ENCODE data around the gene PCSK2. TPM values are rescaled to one million over a fixed set of nuclear protein-coding genes. Genes with fewer than 3 reads are reported as not detected.

Gene PCSK2
- total RNA-seq, 4 donors from 2014 or later = 0.63 TPM; not detected in 3

DNA sequence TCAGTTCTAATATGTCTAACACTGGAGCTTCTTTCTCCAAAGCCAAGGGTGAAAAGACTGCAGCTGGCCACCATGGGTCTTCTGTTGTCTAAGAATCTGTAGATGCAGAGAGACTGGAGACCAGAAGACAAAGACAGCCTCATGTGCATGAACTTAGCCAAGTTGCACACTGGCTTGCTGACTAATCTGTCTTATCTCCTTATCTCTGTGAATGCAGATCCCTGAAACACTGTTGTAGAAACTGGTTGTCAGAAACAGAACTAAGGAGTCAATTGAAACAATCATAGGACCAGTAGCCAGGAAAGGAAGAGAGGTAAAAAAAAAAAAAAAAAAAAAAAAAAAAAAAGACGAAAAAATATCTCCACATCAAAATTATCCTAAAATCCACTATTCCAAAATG, 194.7 kb downstream of the PCSK2 start:
- TF ChIP-seq, protein P1, sequence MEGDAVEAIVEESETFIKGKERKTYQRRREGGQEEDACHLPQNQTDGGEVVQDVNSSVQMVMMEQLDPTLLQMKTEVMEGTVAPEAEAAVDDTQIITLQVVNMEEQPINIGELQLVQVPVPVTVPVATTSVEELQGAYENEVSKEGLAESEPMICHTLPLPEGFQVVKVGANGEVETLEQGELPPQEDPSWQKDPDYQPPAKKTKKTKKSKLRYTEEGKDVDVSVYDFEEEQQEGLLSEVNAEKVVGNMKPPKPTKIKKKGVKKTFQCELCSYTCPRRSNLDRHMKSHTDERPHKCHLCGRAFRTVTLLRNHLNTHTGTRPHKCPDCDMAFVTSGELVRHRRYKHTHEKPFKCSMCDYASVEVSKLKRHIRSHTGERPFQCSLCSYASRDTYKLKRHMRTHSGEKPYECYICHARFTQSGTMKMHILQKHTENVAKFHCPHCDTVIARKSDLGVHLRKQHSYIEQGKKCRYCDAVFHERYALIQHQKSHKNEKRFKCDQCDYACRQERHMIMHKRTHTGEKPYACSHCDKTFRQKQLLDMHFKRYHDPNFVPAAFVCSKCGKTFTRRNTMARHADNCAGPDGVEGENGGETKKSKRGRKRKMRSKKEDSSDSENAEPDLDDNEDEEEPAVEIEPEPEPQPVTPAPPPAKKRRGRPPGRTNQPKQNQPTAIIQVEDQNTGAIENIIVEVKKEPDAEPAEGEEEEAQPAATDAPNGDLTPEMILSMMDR (IDR thresholded peaks at IDR 0.05) = no peak
- no peak for ATAC-seq (ENCODE audit: low FRiP score)
- DNase-seq (ENCODE audit: low spot score) = no peak

DNA sequence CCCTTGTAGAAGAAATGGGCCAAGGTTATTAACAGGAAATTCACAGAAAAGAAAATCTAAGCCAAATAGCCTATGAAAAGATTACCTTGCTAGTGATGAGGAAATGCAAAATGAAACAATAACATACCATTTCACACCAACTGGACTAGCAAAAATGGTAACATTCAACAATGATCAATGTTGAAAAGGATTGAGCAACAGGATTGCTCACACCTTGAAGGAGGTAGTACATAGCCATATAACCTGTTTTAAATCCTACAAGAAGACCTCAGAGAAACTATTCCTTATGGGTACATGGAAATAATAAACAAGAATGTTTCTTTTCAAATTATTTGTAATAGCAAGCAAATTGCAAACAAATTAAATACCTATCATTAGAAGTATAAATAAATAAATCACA, 196.9 kb downstream of the PCSK2 start:
- DNase-seq (ENCODE audit: low spot score) = no peak
- ATAC-seq (ENCODE audit: low FRiP score) = no peak
- TF ChIP-seq, protein P1 (IDR thresholded peaks at IDR 0.05) = no peak

DNA sequence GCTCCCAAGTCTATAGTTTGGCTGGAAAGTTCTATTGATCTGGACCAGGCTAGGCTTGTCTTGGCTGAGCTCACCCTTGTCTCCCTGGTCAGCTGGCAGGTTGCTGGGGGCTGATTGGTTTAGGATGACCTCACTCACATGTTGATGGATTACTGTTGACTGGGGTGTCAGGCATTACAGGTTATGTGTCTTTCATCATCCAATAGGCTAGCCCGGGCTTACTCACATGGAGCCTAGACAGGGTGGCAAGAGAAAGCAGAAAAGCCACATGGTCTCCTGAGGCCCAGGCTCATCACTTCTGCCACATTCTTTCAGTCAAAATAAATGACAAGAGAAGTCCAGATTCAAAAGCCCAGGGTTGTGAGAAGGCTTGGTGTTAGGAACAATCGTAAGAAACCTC, 200.8 kb downstream of the PCSK2 start:
- ATAC-seq (ENCODE audit: low FRiP score) (no peak), DNase-seq (ENCODE audit: low spot score) (no peak)
- TF ChIP-seq, protein P1 (IDR thresholded peaks at IDR 0.05) = no peak

DNA sequence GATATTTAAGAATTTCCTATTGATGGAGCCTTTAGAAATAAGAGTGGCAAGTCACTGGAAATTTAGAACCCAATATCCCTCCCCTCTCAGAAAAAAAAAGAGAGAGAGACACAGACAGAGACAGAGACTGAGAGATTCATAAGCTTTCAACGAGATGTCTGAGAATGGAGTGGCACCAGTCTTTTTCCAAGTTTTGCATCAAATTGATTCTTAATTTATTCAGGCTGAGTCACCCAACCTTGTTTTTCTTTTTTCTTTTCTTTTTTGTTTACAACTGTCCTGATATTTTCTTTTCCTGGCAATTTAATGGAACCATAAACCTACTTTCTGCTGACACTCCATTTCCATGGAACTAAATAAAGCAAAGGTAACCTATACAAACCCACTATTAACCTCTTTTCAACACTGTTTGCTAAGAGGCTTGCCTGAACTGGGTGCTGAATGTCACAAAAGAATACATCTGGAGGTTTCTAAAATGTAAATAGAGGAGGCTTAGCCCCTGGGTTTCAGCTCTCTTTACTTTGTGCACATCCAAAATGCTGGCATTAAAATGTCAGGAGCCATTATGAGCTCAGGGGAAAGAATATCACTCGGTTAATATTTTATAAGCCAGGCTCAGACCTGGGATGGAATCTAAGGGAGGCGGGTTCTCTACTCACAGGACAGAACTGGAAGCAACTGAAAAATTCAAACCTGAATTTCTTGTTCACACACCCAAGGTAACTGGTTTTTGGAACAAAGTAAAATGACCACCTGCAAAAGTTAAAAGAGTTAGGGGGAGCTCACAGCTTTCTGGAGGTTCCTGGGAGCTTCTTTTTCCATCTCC, 203.5 kb downstream of the PCSK2 start:
- DNase-seq (ENCODE audit: low spot score) = no peak
- no peak for ATAC-seq (ENCODE audit: low FRiP score)
- TF ChIP-seq, protein P1 (IDR thresholded peaks at IDR 0.05) = no peak

DNA sequence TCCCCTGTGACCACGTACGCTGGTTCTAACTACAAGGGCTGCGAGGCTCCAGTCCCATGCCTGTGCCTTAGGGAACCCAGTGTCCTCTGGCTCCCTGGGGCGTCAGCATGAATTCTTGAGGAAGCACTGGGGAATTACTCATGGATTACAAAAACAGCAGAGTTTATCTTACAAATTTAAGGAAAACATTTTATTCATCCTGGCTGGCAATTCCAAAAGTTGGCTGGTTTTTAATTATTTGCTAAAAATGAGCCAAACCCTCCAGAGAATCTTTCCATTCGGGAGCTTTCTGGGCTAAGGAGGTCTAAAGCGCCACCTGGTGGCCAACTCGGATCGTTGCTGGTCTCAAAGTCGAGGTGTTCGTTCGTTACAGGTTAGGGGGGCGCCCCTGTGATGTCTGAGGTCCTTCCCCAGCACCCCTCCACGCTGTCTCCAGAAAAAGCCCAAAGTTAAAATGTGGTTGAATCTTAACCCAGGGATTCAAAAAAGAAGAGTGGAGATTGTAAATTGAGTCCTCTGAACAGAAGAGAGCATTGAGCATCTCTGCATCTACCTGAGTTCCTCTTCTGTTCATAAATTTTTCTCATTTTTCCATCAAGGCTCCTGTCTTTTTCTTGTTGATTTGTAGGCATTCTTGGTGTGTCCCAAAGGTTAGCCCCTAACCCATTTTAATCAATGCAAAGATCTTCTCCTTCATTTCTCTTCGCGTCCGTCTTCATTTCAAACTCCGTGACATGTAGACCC, 205.0 kb downstream of the PCSK2 start:
- TF ChIP-seq, protein P1 (IDR thresholded peaks at IDR 0.05) = peak in 2 of 3 donors; percentile 6 to 38
- ATAC-seq (ENCODE audit: low FRiP score) (no peak), DNase-seq (ENCODE audit: low spot score) (peak; percentile 30)

DNA sequence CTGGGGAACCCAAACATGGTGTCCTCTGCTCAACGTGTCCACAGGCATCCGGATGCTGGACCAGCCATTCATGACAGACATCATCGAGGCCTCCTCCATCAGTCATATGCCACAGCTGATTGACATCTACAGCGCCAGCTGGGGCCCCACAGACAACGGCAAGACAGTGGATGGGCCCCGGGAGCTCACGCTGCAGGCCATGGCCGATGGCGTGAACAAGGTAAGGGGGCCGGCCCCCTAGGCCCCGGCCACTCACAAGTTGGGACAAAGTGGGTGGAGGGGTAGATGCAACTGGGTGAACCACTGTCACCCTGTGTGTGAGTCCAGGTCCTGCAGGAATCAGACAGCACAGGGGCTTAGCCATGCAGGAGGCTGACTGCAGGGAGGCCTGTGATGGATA, 209.8 kb downstream of the PCSK2 start:
- DNase-seq (ENCODE audit: low spot score) (no peak), ATAC-seq (ENCODE audit: low FRiP score) (no peak)
- TF ChIP-seq, protein P1 (IDR thresholded peaks at IDR 0.05) = no peak

All from omental fat pad (tissue), 4 donors.